HepG2 (cell line): ENCODE data around the gene INPP4B. TPM values are rescaled to one million over a fixed set of nuclear protein-coding genes. Genes with fewer than 3 reads are reported as not detected.

Source experiments
- ATAC-seq: fragments of 200-7000 bp; cut with Tn5 transposase; 3 replicates; pipeline ENCODE4 v1.9.1; 2020; ENCODE audit warnings: mild to moderate bottlenecking, moderate library complexity
- BruUV-seq: library from RNA; stranded (reverse); fragments of 400-500 nt; replicated peaks from 2 replicates; lab custom pipeline; 2021; lab: Mats Ljungman, UMichigan
- CTCF ChIA-PET: fragments of 300-600 bp; formaldehyde crosslinking; extraction: SDS; loops from one replicate; lab custom pipeline; 2021; ENCODE audit warnings: low total read pairs, inconsistent platforms, low intra/inter-chr PET ratio; lab: Yijun Ruan, JAX
- POLR2A ChIA-PET: fragments of 350-600 bp; sonication (Branson Sonifier 250); formaldehyde crosslinking; loops from one replicate; lab custom pipeline; 2020; ENCODE audit warnings: antibody characterized with exemption, inconsistent platforms; lab: Yijun Ruan, JAX
- DNase-seq: peaks from one replicate; pipeline ENCODE4 v3.0.0-alpha.2; 2015; ENCODE audit warnings: low spot score
- FAIRE-seq: peaks from 3 replicates; lab custom pipeline; 2011; peaks lifted over from hg19 to GRCh38; lab: Jason Lieb, UNC
- H2AFZ ChIP-seq: one replicate; pipeline ENCODE4 v1.6.1; 2011; ENCODE audit warnings: low read length, inconsistent platforms
- H3K27ac ChIP-seq: fragments of 300-600 bp; 3 replicates; pipeline ENCODE4 v1.8.0; 2011; ENCODE audit warnings: mixed run types, mild to moderate bottlenecking, mixed read lengths, low read length, inconsistent platforms; ENCODE audit not compliant: insufficient read depth; ENCODE audit errors: extremely low read length
- H3K27me3 ChIP-seq, 2 experiments: fragments of 200-600 bp in 1 of 2; 2 replicates in 1 of 2; 3 replicates in 1 of 2; pipeline versions ENCODE4 v1.6.0 to v1.8.0; 2011; ENCODE audit warnings: low read length in 2 of 2, mild to moderate bottlenecking in 2 of 2, moderate library complexity in 2 of 2, inconsistent platforms in 1 of 2; ENCODE audit not compliant: insufficient read depth in 2 of 2, control insufficient read depth in 1 of 2
- H3K36me3 ChIP-seq, 2 experiments: fragments of 200-600 bp in 1 of 2; replicated peaks in 1 of 2; 2 replicates in 1 of 2; 3 replicates in 1 of 2; pipeline versions ENCODE4 v1.5.1 to v1.8.0; 2011; ENCODE audit warnings: low read length in 2 of 2, inconsistent platforms in 1 of 2; ENCODE audit not compliant: insufficient read depth in 2 of 2, control insufficient read depth in 1 of 2
- H3K4me1 ChIP-seq: 2 replicates; pipeline ENCODE4 v1.5.1; 2012; ENCODE audit warnings: low read length, inconsistent platforms; ENCODE audit not compliant: insufficient read depth
- H3K4me2 ChIP-seq: 2 replicates; pipeline ENCODE4 v1.6.0; 2011; ENCODE audit warnings: low read depth, low read length, inconsistent platforms
- H3K4me3 ChIP-seq, 3 experiments: fragments of 200-600 bp in 1 of 3; sonication (generic), shearing (Covaris generic) in 1 of 3; replicated peaks in 1 of 3; 2 replicates each; pipeline ENCODE4 v1.5.1; 2011 to 2016; ENCODE audit warnings: low read length in 3 of 3, inconsistent platforms in 2 of 3, low read depth in 2 of 3, mild to moderate bottlenecking in 2 of 3, control low read depth in 1 of 3, mixed read lengths in 1 of 3; ENCODE audit not compliant: insufficient read depth in 1 of 3
- H3K79me2 ChIP-seq: one replicate; pipeline ENCODE4 v1.6.1; 2011; ENCODE audit warnings: low read length, inconsistent platforms; ENCODE audit not compliant: insufficient read depth
- H3K9ac ChIP-seq: 2 replicates; pipeline ENCODE4 v1.6.0; 2011; ENCODE audit warnings: mild to moderate bottlenecking, low read depth, low read length, inconsistent platforms; ENCODE audit not compliant: insufficient read depth
- H3K9me3 ChIP-seq: 2 replicates; pipeline ENCODE4 v1.5.1; 2012; ENCODE audit warnings: mild to moderate bottlenecking, low read length
- H4K20me1 ChIP-seq: 2 replicates; pipeline ENCODE4 v1.6.0; 2011; ENCODE audit warnings: inconsistent platforms, mild to moderate bottlenecking, low read length, moderate library complexity; ENCODE audit not compliant: insufficient read depth
- CREM ChIP-seq, 2 experiments: sonication (generic) in 1 of 2; formaldehyde crosslinking in 1 of 2; IDR thresholded peaks; 2 replicates each; pipeline versions ENCODE4 v1.4.0 to v1.6.1; 2016 to 2020; ENCODE audit warnings: antibody characterized with exemption in 1 of 2, mild to moderate bottlenecking in 1 of 2, missing genetic modification reagents in 1 of 2
- E2F2 ChIP-seq: sonication (generic); formaldehyde crosslinking; IDR thresholded peaks from 2 replicates; pipeline ENCODE4 v1.4.0; 2020; ENCODE audit warnings: missing genetic modification reagents, borderline replicate concordance
- FOXJ3 ChIP-seq: sonication (generic); formaldehyde crosslinking; IDR thresholded peaks from 2 replicates; pipeline ENCODE4 v1.4.0; 2020; ENCODE audit warnings: missing genetic modification reagents, mild to moderate bottlenecking, borderline replicate concordance
- SNRNP70 ChIP-seq: fragments of 200-400 bp; formaldehyde crosslinking; IDR thresholded peaks from 2 replicates; pipeline ENCODE4 v1.6.1; 2017; ENCODE audit warnings: mild to moderate bottlenecking, low read depth, low read length, moderate library complexity
- SP5 ChIP-seq: IDR thresholded peaks from 2 replicates; pipeline ENCODE4 v1.6.1; 2016; ENCODE audit warnings: low read depth, borderline replicate concordance
- THAP11 ChIP-seq: IDR thresholded peaks from 2 replicates; pipeline ENCODE4 v1.6.1; 2016; ENCODE audit warnings: missing biosample characterization, missing genetic modification reagents
- ZGPAT ChIP-seq: IDR thresholded peaks from 2 replicates; pipeline ENCODE4 v1.6.1; 2016; ENCODE audit warnings: mild to moderate bottlenecking
- ZNF20 ChIP-seq: sonication (generic); formaldehyde crosslinking; IDR thresholded peaks from 2 replicates; pipeline ENCODE4 v1.4.0; 2020; ENCODE audit warnings: mild to moderate bottlenecking, moderate library complexity, missing genetic modification reagents
- ZNF264 ChIP-seq: sonication (generic); formaldehyde crosslinking; IDR thresholded peaks from 2 replicates; pipeline ENCODE4 v1.4.0; 2020; ENCODE audit warnings: missing genetic modification reagents
- ZNF333 ChIP-seq: sonication (generic); formaldehyde crosslinking; IDR thresholded peaks from 2 replicates; pipeline ENCODE4 v1.4.0; 2020; ENCODE audit warnings: mild to moderate bottlenecking, missing genetic modification reagents, borderline replicate concordance
- ZNF552 ChIP-seq: sonication (generic); formaldehyde crosslinking; IDR thresholded peaks from 2 replicates; pipeline ENCODE4 v1.9.0; 2022; ENCODE audit warnings: missing genetic modification reagents, mild to moderate bottlenecking, borderline replicate concordance
- ZNF572 ChIP-seq: sonication (generic); formaldehyde crosslinking; IDR thresholded peaks from 2 replicates; pipeline ENCODE4 v1.5.1; 2020; ENCODE audit warnings: mild to moderate bottlenecking, missing genetic modification reagents
- ZNF775 ChIP-seq: sonication (generic); formaldehyde crosslinking; IDR thresholded peaks from 2 replicates; pipeline ENCODE4 v1.4.0; 2020; ENCODE audit warnings: missing genetic modification reagents, mild to moderate bottlenecking, moderate library complexity, borderline replicate concordance
- WGBS: methylation state at CpG from one replicate; pipeline ENCODE4 v1.1.6; 2017; ENCODE audit warnings: low lambda C conversion rate; 5-methylcytosine and 5-hydroxymethylcytosine counted together
- in situ Hi-C: cut with HindIII; loops from 2 replicates; pipeline ENCODE4 v1.10.0; 2017; ENCODE audit warnings: low pct_unique_long_range_greater_than_20kb; ENCODE audit not compliant: extremely low pct_ligation_motif_present
- intact Hi-C: fragments of 100-400 bp; cut with micrococcal nuclease; formaldehyde crosslinking; loops from one replicate; pipeline ENCODE4 v1.10.0; 2022; ENCODE audit not compliant: unreplicated experiment
- polyA plus RNA-seq, 8 experiments: library from polyadenylated mRNA; depleted of rRNA in 3 of 8; stranded (reverse) in 7 of 8; unstranded in 1 of 8; fragments of >200 nt; fragmentation: Illumina TruSeq in 4 of 8; extraction: Trizol in 4 of 8; gene quantifications; 2 replicates each; pipeline versions ENCODE4 v1.2.1 to v1.2.3, GENCODE V29; 2011 to 2016; ENCODE audit warnings: low read depth in 4 of 8, missing spikeins in 1 of 8, mixed read lengths in 1 of 8; ENCODE audit not compliant: insufficient read depth in 1 of 8
- total RNA-seq, 5 experiments: library from RNA; depleted of rRNA; stranded (reverse); fragments of >200 nt; fragmentation: Illumina TruSeq; extraction: Trizol; gene quantifications; 2 replicates each; pipeline ENCODE4 v1.2.3, GENCODE V29; 2016; ENCODE audit warnings: low read depth in 1 of 5

The INPP4B gene
- total and polyA plus RNA-seq, 2 of the 13 experiments (the other 11 are each of a cell fraction or from before 2014, with no cell fraction given), result not detected

- BruUV-seq, result no TSS peak
- ChIA-PET POLR2A (no interaction called here), CTCF (no interaction called here)
- Histone ChIP-seq H3K79me2 (no peaks in the 10 kb centered on the region), H4K20me1 (no peaks in the 10 kb centered on the region), H2AFZ (no peak overlapping the region), H3K9ac (no peak overlapping the region), H3K4me2 (no peak overlapping the region), H3K9me3 (peaks cover 84% of the 10 kb centered on the region), H3K27ac (no peak overlapping the region), H3K4me1 (no peaks in the 10 kb centered on the region), H3K4me3 (no peak overlapping the region), H3K27me3 (no peaks in the 10 kb centered on the region), H3K36me3 (no peaks in the 10 kb centered on the region)
- no peak for DNase-seq
- 0% methylated on average over 2 of the region's 2 CpGs for WGBS
- no peak for FAIRE-seq
- ATAC-seq, result no peak
- no peak for TF ChIP-seq CREM (IDR thresholded peaks at IDR 0.05)
- TF ChIP-seq CREM (CRISPR knock-in tag; IDR thresholded peaks at IDR 0.05), result no peak
- TF ChIP-seq ZGPAT, result no peak
- TF ChIP-seq E2F2, result no peak
- TF ChIP-seq SNRNP70, result no peak
- TF ChIP-seq FOXJ3 (CRISPR knock-in tag), result no peak
- no peak for TF ChIP-seq SP5
- no peak for TF ChIP-seq ZNF264
- TF ChIP-seq ZNF775 (CRISPR knock-in tag), result no peak
- no peak for TF ChIP-seq ZNF333
- TF ChIP-seq THAP11 (CRISPR knock-in tag), result no peak
- TF ChIP-seq ZNF552 (CRISPR knock-in tag), result no peak
- TF ChIP-seq ZNF20, result no peak
- no peak for TF ChIP-seq ZNF572 (CRISPR knock-in tag)
- intact Hi-C loops (no loop called here), in situ Hi-C loops (no loop called here)
Measured at GRCh38 chr4:142009751-142010150, 836.4 kb downstream of the INPP4B start.
